D721Med (cell line): ENCODE measurements around the gene NFIL3.

Source experiments
- DNase-seq: peaks from one replicate; pipeline ENCODE4 v3.0.0; 2011; ENCODE audit warnings: low spot score; ENCODE audit not compliant: insufficient read length
- FAIRE-seq: peaks from 2 replicates; lab custom pipeline; 2011; peaks lifted over from hg19 to GRCh38; lab: Jason Lieb, UNC
- TF ChIP-seq, protein P1 (sequence below): IDR thresholded peaks from 2 replicates; pipeline ENCODE4 v1.5.1; 2012; ENCODE audit warnings: mild to moderate bottlenecking, control low read depth; ENCODE audit not compliant: insufficient read depth; ENCODE audit errors: missing control alignments

The NFIL3 gene

GRCh38 chr9:91421971-91422757 lies 1.5 kb downstream of the NFIL3 start:
- no peak for FAIRE-seq
- no peak for DNase-seq

GRCh38 chr9:91421128-91421765 lies 2.4 kb downstream of the NFIL3 start:
- TF ChIP-seq, protein P1, sequence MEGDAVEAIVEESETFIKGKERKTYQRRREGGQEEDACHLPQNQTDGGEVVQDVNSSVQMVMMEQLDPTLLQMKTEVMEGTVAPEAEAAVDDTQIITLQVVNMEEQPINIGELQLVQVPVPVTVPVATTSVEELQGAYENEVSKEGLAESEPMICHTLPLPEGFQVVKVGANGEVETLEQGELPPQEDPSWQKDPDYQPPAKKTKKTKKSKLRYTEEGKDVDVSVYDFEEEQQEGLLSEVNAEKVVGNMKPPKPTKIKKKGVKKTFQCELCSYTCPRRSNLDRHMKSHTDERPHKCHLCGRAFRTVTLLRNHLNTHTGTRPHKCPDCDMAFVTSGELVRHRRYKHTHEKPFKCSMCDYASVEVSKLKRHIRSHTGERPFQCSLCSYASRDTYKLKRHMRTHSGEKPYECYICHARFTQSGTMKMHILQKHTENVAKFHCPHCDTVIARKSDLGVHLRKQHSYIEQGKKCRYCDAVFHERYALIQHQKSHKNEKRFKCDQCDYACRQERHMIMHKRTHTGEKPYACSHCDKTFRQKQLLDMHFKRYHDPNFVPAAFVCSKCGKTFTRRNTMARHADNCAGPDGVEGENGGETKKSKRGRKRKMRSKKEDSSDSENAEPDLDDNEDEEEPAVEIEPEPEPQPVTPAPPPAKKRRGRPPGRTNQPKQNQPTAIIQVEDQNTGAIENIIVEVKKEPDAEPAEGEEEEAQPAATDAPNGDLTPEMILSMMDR, result peak; percentile 52
- no peak for DNase-seq
- no peak for FAIRE-seq

More at GRCh38 chr9:91421971-91422757, 1.5 kb downstream of the NFIL3 start:
- TF ChIP-seq, protein P1, result no peak

GRCh38 chr9:91420501-91421127 lies 3.0 kb downstream of the NFIL3 start:
- DNase-seq (no peak), FAIRE-seq (no peak)
- TF ChIP-seq, protein P1, result no peak

DNA sequence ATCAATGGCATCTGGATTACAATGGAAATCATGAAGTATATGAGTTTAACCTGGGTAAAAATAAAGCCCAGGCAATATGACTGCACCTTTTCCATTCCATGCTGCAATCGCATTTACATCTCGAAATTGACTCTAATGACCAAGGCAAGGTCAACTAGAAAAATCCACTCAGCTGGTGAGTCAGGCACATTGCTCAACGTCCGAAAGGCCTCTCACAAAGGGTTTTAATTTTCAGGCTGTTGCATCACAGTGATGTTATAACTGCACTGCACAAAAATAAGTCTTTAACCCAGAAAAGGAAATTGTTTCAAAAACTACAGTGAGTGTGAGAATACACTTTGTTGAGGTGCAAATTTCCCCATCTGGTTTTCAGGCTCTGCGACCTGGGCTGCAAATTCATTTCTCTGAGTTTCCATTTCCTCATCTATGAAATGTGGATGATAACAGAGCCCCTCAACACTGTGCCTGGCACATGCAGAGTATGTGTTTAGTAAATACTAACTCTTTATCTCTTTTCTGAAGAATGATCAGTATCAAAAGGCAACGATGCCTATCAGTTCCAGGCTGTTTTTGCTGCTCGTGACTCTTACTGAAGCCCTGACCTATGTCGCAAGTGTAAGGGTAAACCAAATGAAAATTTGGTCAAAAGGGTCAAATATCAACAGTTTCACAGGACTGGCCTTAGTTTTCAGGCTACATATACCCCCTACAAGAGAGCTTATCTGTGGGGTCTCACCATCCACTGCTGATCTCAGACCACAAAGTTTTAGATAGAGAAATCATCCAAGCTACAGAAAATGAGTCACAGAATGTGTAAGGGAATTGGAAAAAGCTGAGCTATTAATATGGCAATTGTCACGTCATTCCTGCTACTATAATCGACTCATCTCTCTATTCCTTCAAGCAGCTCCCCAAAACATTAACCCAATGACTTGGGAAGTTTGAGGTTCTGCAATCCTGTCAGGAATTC lies 4.1 kb downstream of the NFIL3 start:
- TF ChIP-seq, protein P1, result no peak
- DNase-seq, result no peak
- no peak for FAIRE-seq

GRCh38 chr9:91418215-91418610 lies 5.4 kb downstream of the NFIL3 start:
- no peak for FAIRE-seq

DNA sequence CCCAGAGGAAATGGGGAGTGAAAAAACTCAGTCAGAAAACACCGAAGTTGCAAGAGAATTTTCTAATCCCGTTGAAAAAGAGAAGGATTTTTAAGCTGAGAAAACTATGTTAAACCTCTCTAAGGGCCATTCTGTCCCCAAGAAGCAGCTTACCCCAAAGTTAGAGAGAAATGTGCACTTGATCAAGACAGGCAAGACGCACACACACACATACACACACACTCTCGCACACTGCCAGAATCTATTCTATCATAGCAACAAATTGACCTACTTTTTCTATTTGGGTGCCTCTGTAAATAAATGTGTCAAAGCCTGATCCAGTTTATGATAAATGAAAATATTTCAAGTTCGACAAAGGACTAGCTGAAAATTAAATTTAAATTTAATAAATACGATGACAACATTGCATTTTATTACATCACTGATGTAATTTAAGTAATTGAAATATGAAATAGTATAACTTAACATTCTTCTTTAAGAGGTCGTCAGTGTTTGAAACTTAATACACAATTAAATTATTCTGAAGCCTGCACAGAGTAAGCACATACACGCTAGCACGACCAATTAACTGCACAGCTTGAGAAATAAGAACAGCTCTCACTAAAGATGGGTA lies 5.9 kb downstream of the NFIL3 start:
- TF ChIP-seq, protein P1, result no peak
- DNase-seq (no peak), FAIRE-seq (no peak)

More at GRCh38 chr9:91418215-91418610, 5.4 kb downstream of the NFIL3 start:
- DNase-seq, result no peak
- TF ChIP-seq, protein P1, result no peak
